GM19328 (cell line): Measurements from ENCODE around the gene NCKIPSD.

Source experiments
- ATAC-seq: cut with Tn5 transposase; IDR thresholded peaks from one replicate; pipeline ENCODE4 v1.9.1; 2021; ENCODE audit warnings: mild to moderate bottlenecking, moderate library complexity; ENCODE audit not compliant: unreplicated experiment

Gene NCKIPSD

DNA sequence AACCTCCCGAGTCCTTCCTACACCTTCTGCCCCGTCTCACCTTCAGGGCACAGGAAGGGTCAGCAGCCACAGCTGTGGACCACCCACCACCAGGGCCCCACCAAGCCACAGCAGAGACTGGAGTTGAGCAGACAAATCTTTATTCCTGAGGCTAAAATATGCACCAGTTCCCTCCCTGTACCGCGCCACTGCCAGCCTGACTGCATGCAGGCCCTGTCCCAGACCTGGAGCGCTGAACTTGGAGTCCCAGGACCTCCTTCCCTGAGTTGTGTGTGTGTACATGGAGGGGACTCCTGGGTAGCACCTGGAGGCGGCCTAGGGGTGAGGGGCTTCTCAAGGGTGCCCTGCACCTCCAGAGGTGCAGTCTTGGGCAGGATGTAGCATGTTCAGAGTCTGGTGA, 60.1 kb downstream of the NCKIPSD start:
- ATAC-seq = no peak

DNA sequence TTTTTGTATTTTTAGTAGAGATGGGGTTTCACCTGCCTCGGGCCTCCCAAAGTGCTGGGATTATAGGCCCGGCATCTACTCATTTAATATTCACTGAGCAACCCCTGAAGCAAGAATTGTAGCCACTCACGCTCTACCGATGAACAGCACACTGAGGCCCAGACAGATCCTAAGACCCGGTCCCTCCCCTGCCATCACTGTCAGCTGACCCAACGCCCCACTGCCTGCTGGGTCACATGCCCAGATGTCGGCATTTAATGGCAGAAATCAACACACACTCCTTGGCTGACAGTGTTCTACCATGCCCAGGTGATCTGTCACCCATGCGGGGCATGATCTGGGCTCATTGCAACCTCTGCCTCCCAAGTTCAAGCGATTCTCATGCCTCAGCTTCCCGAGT, 60.9 kb downstream of the NCKIPSD start:
- ATAC-seq = no peak

DNA sequence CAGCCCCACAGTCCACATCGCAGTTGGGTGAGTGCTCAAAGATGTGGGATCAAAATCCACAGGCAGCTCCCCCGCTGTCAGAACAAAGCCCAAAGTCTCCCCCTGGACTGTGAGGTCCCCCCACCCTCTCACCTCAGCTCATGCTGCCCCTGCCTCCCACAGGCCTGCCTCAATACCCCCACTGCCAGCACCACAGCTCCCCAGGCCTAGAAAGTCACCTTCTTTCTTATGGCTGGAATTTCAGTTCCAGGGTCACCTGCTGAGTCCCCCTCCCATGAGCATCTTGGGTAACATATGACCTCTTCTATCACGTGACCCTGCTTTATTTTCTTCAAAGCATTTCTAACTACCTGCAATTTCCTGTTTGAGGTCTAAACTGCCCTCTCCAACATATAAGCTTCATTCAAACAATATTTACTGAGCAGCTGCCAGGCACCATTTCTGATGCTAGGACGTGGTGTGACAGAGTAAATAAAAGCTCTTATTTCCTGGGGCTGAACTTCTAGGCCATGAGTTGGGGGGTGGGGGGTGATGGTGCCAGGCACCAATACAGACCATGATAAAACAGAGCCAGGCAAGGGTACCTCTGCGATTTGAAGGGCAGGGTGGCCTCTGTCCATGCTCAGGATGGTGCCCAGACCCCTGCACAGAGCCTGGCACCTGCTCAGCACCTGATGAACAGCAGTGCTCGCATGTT, 61.7 kb downstream of the NCKIPSD start:
- no peak for ATAC-seq
